HG03103 (cell line): ENCODE measurements around the gene ICAM1.

Experiments
- ATAC-seq: cut with Tn5 transposase; IDR thresholded peaks from one replicate; pipeline ENCODE4 v1.9.1; 2021; ENCODE audit warnings: low read depth; ENCODE audit not compliant: unreplicated experiment

ICAM1 gene

DNA sequence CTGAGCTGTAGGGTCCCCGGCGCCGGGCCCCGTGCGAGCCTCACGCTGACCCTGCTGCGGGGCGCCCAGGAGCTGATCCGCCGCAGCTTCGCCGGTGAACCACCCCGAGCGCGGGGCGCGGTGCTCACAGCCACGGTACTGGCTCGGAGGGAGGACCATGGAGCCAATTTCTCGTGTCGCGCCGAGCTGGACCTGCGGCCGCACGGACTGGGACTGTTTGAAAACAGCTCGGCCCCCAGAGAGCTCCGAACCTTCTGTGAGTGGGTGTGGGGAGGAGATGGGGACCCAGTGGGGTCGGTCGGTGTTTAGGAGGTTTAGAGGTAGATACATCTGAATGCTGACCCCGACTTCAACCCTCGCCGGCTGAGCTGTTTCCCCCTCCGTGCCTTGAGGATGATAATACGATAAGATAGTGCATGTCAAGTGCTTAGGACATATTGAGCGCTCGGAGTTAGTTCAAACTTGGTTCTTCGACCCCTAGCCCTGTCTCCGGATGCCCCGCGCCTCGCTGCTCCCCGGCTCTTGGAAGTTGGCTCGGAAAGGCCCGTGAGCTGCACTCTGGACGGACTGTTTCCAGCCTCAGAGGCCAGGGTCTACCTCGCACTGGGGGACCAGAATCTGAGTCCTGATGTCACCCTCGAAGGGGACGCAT is 20.8 kb downstream of the ICAM1 start:
- no peak for ATAC-seq

GRCh38 chr19:10292206-10292788 is 21.4 kb downstream of the ICAM1 start:
- ATAC-seq, result no peak

DNA sequence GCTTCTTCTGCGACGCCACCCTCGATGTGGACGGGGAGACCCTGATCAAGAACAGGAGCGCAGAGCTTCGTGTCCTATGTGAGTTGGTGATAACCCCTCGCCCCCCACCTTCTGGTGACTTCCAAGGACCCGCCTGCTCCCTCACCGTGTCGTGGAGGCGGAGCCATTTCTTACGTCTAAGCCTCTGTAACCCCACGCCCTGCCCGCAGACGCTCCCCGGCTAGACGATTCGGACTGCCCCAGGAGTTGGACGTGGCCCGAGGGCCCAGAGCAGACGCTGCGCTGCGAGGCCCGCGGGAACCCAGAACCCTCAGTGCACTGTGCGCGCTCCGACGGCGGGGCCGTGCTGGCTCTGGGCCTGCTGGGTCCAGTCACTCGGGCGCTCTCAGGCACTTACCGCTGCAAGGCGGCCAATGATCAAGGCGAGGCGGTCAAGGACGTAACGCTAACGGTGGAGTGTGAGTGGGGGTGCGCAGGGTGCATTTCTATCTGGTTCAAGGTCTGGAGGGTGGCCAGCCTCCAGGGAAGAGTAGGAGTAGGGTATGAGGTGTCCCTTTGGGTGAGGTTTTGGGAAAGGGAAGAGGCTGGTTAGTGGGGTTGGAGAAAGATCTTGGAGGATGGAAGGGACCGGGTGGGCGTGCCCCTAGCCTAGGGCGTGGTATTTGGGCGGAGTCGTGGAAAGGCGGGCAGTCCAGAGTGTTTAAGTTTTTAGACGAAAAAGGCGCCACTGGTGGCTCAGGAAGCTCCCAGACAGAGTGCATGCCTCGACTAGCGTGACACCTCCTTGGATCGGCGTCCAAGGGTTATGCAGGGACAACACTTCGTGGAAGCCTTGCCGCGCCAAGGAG is 22.1 kb downstream of the ICAM1 start:
- no peak for ATAC-seq

DNA sequence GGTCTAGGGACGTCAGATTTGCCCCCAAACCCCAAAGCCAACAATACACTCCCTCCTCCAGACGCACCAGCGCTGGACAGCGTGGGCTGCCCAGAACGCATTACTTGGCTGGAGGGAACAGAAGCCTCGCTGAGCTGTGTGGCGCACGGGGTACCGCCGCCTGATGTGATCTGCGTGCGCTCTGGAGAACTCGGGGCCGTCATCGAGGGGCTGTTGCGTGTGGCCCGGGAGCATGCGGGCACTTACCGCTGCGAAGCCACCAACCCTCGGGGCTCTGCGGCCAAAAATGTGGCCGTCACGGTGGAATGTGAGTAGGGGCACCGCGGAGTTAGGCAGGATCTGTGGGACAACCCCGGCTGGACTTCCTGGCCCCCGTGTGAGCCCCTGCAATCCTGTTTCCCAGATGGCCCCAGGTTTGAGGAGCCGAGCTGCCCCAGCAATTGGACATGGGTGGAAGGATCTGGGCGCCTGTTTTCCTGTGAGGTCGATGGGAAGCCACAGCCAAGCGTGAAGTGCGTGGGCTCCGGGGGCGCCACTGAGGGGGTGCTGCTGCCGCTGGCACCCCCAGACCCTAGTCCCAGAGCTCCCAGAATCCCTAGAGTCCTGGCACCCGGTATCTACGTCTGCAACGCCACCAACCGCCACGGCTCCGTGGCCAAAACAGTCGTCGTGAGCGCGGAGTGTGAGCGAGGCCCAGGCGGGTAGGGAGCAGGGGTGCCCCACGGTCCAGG is 22.9 kb downstream of the ICAM1 start:
- ATAC-seq, result no peak

GRCh38 chr19:10294368-10294697 is 23.4 kb downstream of the ICAM1 start:
- no peak for ATAC-seq

DNA sequence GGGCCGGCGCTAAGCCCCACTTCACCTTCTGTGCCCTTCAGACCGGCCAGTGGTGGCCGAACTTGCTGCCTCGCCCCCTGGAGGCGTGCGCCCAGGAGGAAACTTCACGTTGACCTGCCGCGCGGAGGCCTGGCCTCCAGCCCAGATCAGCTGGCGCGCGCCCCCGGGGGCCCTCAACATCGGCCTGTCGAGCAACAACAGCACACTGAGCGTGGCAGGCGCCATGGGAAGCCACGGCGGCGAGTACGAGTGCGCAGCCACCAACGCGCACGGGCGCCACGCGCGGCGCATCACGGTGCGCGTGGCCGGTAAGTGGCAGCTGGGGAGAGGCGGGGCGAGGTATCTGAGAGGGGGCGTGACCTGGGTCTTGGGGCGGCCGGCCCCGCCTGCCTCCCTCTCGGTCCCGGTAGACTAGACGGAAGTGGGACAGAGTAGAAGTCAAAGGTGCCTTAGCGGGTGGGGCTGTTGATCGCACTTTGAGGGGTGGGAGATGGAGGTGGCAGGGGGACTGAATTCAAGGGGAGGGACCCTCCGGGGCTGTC is 24.5 kb downstream of the ICAM1 start:
- no peak for ATAC-seq

GRCh38 chr19:10295847-10296591 is 25.1 kb downstream of the ICAM1 start:
- ATAC-seq, result no peak

- no peak for ATAC-seq
Measured at GRCh38 chr19:10299545-10300458, 28.9 kb downstream of the ICAM1 start.

GRCh38 chr19:10305139-10305806 is 34.4 kb downstream of the ICAM1 start:
- no peak for ATAC-seq

GRCh38 chr19:10306327-10306726 is 35.4 kb downstream of the ICAM1 start:
- no peak for ATAC-seq

GRCh38 chr19:10309423-10309822 is 38.5 kb downstream of the ICAM1 start, which contains the start of gene ZGLP1:
Gene ZGLP1, minus strand, starts transcription at chr19:10309815.
- no peak for ATAC-seq

- ATAC-seq, result no peak
Measured at GRCh38 chr19:10315335-10316214, 44.7 kb downstream of the ICAM1 start, which contains the start of gene FDX2. Gene FDX2, minus strand, starts transcription at chr19:10316015. Its CDS starts 19 bp downstream, at chr19:10315996.

- ATAC-seq, result no peak
Measured at GRCh38 chr19:10316229-10317044, 45.5 kb downstream of the ICAM1 start.

DNA sequence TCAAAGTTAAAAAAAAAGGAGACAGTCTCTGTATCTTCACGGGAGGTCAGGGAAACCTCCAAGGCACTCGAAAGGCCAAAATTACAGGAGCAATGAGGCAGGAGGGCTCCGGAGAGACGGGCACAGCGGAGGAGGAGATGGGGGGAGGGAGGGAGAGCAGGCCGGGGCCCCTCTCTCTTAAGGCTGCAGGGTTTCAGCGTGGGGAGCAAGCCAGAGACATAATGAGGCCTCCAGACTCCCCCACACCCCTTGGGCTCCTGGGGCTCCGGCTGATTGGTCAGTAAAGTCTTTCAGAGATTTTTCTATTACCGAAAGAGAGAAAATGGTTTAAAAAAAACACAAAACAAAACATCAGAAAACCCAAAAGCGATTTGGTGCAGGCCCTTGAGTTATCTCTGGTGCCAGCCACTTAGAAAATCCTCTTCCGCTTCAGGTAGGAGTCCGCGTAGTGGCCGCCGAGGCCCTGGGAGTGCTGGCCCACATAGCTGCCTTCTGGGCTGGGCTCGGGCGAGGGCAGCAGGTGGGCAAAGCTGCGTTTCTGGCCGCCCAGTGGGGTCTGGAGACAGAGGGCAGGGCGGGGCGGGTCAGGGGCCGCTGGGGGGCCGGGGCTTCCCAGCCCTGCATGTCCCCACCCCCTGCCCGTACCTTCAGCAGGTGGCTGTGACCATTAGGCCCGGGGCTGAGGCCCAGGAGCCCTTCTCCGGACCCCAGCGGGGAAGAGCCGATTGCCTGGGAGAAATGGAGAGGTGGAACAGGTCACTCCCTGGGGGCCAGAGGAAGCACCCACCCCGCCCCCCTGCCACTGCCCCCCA is 46.3 kb downstream of the ICAM1 start:
- no peak for ATAC-seq

GRCh38 chr19:10317857-10318462 is 47.0 kb downstream of the ICAM1 start:
- ATAC-seq, result no peak
